ENCODE results near the gene ARPC2.
A peak's percentile ranks its signal among the peaks of the same experiment; 100 is the strongest.

The ARPC2 gene

GRCh38 chr2:218256612-218257350 is 39.8 kb downstream of the ARPC2 start:
- DNase-seq = no peak

DNA sequence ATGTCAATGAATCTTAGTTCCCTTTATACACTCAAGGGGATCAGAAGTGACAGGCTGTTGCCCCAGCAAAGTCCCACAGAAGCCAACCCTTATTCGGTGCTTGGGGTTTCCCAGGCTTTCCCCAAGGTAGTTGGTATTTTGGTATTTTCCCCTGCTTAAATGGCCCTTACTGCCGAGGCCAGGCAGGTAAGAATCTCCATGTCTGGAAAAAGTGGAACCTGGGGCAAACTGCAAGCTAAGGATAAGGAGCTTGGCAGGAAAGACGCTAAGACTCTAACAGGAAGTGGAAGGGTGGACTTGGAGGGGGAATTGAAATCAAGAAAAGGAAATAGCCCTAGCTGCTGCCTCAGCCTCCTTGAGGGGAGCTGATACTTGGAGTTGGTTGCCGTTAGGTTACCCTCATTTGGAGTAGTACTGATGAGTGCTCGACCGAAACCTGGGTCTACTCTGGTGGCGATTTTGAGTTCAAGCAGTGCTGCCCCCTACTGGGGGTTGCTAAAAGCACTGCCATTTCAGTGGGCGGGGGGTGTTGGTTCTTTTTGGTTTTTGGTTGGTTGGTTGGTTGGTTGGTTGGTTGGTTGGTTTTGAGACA is 40.5 kb downstream of the ARPC2 start:
- peak; percentile 99 for DNase-seq

GRCh38 chr2:218259099-218259961 is 42.3 kb downstream of the ARPC2 start:
- peak; percentile 68 for DNase-seq

DNA sequence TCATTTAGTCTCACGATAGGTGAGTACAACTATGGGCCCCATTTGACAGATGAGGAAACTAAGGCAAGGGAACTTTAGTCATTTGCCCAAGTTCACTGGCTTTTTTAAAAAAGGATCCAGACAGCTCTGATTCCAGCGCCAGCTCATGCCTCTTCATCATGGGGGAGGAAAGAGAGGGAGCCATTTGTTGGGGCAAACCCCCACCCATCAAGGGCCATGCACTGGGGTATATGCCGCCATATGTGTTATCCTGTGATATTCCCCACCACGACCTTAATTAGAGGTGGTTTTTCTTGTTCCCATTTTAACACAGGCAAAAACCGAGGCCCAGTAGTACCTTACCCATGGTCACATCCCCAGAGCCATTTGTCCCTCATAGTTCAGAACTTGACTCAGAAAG is 43.2 kb downstream of the ARPC2 start:
- no peak for DNase-seq

DNA sequence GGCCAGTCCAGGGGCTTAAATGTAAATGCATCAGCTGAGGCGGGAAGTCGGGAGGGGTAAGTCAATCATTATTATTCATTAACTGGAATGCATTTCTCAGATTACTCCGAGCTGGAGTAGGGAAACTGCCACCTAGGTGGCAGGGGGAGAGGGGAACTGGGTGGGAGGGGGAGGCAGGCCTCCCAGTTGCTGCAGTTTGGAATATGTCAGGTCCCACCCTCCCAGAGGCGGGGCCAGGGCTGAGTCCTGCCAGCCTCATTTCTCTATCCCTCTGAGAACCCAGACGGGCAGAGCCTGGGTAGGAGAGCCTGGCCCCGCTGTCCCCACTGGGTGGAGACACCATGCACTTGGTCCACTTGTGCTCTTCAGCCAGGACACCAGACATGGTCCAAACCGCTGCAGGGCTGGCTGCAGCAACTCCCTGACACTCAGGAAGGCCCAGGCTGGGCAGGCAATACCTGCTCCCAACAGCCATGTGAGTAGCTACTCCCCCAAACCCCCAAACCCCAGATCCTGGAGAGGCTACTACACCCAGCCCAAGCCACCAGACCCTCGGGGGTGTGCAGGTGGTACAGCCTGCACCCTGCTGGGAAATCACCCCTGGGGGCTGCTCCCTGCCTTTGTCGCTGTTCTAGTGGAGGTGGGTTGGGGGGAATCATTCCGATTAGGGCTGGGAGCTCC is 43.9 kb downstream of the ARPC2 start, which contains the start of gene GPBAR1:
Gene GPBAR1 (plus strand): TSS at position 274 of the 681 bp plus-strand sequence. CDS start 1,710 bp downstream, outside the sequence.
- no peak for DNase-seq

DNA sequence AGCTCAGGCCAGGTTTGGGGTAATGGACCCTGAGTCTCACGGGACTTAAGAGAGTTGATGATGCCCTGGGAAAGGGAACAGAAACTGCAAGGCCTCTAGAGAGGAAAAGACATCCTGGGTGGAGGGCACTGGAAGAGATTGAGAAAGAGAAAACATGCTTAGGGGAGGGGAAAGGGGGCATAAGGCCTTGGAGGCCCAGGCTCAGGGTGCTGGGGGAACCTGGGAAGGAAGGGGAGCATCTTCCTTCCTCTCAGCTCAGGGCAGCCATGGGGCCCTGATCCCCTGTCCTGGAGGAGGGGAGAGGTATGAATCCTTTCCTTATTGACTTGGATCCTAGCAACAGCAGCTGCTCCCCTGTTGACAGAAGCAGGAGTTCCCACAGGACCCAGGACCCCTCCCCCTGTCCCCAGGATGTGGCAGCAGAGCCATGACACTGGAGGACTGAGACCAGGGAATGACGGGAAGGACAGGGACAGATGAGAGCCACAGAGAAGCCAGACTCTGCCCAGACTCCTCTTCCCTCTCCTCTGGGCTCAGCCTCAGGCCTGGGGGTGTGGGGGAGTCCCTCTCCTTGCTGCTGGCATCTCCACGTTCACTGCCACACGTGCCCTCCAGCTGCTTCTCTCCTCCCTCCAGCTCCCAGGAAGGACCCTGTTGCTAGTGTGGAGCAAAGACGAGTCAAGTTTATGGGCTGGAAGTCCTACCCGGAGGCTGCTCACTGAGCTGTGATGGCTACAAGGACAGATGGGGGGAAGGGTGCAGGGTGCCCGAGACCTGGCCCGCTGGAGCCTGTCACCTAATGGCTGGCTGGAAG is 44.6 kb downstream of the ARPC2 start:
- peak; percentile 80 for DNase-seq

- no peak for DNase-seq
Observed at GRCh38 chr2:218262237-218262600, 45.2 kb downstream of the ARPC2 start.

DNA sequence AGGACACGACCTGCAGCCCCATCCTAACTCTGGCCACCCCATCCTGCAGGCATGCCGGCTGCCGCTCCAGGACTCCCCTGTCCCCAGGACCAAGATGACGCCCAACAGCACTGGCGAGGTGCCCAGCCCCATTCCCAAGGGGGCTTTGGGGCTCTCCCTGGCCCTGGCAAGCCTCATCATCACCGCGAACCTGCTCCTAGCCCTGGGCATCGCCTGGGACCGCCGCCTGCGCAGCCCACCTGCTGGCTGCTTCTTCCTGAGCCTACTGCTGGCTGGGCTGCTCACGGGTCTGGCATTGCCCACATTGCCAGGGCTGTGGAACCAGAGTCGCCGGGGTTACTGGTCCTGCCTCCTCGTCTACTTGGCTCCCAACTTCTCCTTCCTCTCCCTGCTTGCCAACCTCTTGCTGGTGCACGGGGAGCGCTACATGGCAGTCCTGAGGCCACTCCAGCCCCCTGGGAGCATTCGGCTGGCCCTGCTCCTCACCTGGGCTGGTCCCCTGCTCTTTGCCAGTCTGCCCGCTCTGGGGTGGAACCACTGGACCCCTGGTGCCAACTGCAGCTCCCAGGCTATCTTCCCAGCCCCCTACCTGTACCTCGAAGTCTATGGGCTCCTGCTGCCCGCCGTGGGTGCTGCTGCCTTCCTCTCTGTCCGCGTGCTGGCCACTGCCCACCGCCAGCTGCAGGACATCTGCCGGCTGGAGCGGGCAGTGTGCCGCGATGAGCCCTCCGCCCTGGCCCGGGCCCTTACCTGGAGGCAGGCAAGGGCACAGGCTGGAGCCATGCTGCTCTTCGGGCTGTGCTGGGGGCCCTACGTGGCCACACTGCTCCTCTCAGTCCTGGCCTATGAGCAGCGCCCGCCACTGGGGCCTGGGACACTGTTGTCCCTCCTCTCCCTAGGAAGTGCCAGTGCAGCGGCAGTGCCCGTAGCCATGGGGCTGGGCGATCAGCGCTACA is 45.9 kb downstream of the ARPC2 start:
- no peak for DNase-seq

DNA sequence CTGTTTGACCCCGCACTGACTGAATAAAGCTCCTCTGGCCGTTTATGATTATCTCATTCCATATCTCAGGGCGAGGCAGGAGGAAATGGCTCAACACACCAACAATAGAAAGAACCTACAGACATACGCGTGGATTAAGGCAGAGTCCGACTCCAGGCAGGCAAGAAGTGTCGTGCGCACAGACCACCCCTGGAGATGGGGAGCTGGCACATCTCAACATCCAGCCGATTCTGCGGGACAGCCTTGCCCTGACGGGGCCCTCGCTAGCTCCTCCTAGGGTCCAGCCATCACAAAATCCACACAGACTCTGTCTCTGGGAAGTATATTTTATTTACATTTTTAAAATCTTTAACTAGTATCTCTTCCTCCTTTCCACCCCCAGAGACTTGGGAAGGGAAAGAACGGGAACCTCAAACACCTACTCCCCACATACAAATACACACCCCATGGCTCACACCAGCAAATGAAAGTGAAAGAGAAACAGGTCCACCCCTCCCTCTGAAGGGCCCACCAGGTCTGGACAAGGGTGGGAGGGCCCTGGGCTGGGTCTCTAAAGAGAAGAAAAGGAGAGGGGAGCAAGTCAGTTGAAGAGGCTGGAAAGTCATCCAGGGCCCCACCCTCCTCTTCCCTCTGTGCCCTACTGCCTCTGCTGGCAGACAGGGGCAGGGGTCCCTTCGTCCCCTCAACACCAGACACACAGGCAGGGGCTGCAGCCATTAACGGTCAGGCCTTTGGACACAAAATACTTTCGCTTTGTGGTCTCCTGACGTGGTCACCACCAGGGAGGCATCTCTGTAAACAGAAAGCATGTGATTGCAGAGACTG is 47.0 kb downstream of the ARPC2 start:
- DNase-seq = peak; percentile 6

DNA sequence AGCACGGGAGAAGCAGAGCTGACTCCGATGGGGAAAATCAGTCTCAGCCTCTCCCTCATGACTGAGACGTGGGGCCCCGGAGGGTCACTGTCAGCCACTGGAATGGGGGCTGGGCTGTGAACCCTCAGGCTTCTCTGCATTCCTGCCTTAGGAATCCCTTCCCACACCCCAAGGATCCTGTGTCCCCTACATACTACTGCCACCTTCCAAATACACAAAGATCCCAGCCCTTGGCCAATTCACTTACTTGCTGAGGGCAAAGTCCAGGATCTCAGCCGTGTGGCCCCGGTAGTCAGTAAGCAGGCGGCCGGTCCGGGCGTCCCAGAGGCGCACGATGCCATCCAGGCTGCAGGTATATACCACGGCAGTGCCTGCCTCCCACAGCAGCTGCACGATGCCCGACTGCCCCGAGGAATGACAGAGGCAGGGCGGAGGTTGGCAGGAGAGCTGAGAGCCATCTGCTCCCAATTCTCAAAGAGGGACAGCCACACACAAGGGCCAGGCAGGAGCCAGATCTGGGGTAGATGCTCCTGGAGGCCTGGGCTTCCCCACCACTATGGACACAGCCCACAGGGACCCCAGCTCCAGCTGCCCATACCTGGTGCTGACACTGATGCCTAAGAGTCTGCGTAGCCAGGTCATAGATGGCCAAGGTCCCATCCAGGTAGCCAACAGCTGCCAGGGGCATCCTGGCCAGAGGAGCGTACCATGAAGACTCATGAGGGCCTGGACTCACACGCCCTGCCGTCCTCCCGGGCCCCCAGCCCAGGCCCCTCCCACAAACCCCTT is 48.0 kb downstream of the ARPC2 start:
- DNase-seq = no peak

DNA sequence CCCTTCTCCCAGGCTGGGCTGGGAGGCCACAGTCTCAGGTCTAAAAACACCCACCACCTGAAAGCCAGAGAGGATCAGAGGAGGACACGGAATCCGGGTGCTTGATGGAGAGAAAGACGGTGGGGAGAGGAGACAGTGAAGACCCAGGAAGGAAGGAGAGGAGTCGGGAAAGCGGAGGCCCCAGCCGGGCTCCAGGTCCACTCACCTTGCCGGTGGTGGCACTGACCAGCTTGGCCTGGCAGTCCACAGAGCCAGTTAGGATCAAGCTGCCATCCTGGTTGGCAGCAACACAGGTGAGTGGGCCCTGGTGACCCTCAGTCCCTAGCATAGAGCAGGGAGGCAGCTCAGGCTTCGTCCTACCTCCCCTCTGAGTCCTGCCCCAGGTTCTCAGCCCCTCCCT is 48.6 kb downstream of the ARPC2 start:
- no peak for DNase-seq

GRCh38 chr2:218266316-218266979 is 49.5 kb downstream of the ARPC2 start:
- no peak for DNase-seq

DNA sequence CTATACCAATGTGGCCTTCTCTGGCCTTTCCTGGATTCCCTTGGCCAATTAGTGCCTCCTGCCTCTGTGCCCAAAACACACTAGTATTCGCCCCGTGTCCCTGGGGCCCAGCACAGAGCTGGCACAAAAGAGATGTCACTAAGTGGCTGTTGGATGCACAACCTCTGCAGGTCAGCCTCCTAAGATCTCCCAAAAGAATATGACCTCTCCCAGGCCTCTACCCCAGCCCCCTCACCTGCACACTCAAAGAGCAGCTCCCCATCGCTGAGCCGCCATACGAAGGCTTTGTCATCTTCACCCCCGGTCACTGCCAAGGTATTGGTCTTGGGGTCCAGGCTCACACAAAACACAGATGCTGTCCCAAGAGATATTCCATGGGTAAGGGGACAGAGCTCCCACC is 50.3 kb downstream of the ARPC2 start:
- DNase-seq = no peak

DNA sequence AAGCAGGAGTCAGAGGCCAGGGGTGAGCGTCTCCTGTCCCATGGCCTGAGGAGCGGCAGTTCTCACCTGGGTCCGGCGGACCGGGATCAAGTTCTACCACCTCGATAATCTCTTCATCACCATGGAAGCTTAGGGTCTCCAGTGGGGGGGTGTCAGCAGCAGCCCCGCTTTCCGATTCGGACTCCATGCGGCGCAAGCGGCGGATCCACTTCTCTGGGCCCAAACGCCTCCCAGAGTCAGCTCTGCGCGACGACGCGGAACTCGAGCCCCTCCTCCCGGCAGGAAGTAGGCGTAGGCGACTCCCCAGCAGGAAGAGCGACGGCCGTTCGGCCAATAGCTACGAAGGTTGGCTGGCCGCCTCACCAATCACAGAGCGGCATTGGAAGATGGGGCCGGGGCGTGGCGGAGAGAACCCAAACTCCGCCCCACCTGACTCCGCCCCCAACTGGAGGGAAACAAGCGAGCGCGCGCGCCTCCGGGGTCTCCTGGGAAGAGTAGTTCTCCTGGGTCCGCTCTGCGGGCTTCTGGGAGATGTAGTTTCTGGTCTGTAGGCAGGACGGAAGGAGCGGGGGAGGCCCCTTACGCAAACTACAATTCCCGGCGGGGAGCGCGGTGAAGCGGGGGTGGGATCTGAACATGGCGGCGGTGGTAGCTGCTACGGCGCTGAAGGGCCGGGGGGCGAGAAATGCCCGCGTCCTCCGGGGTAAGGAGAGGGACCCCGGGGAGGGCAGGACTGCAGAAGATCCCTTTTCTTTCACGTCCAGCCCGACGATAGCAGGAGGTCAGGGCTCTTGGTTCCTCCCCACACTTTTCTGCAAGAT is 53.1 kb downstream of the ARPC2 start, which contains the start of the genes AAMP and PNKD:
Gene AAMP (minus strand): TSS at position 238 of the 821 bp plus-strand sequence. CDS start 51 bp downstream, at position 187.
Gene PNKD (plus strand): TSS at position 620 of the 821 bp plus-strand sequence. CDS start 17 bp downstream, at position 637.
- DNase-seq = peak; percentile 99

- no peak for DNase-seq
Observed at GRCh38 chr2:218270721-218271486, 53.9 kb downstream of the ARPC2 start.

GRCh38 chr2:218271487-218271797 is 54.5 kb downstream of the ARPC2 start:
- no peak for DNase-seq
